ENCODE measurements around the gene HSPB7.
"Not testable (repeated sequence)": the region's sequence is repeated elsewhere in the genome, so short reads cannot be mapped to it uniquely, and the experiment has no call there.

HSPB7 gene

GRCh38 chr1:16048573-16049189 is 30.8 kb upstream of the HSPB7 start:
- peak; percentile 48 to 56 for DNase-seq

GRCh38 chr1:16047791-16048475 is 30.1 kb upstream of the HSPB7 start:
- no peak for DNase-seq

DNA sequence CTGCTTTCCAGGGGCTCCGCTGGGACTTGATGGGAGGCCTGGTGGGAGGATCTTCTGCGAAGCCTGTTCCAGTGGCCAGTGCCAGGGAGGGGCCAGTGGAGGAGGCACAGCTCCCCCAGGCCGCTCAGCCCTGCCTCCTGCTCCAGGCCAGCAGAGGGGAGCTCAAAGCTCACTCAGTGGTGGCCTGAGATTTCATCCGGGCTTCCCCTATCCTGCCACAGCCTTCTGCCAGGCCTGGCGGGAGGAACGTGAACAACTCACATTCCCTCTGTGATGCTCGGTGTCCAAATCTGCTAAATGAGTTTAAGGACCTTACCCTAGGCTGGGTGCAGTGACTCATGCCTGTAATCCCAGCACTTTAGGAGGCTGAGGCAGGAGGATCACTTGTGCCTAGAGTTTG is 29.0 kb upstream of the HSPB7 start:
- DNase-seq: no peak

DNA sequence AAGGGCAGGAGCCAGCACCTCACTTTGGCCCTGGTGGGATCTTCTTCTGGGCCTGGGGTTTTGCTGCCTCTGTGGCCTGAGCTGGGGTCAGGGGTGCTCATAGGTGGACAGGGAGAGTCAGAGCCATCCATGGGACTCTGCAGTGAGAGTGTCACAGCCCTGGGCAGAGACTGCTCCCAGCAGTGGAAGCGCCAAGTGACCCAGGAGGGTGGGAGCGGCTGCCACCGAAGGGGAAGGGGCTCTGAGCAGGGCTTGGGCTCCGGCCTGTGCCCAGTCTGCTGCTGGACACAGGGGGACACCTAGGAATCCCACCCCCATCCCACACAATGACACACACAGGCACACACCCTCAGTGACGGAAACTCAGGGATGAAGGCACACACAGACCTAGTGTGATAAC is 26.1 kb upstream of the HSPB7 start:
- no peak for DNase-seq

GRCh38 chr1:16043521-16043920 is 25.7 kb upstream of the HSPB7 start, which contains the start of gene CLCNKB:
CLCNKB (plus strand) TSS chr1:16043782; CDS start chr1:16044493, 711 bp downstream.
- DNase-seq: no peak

DNA sequence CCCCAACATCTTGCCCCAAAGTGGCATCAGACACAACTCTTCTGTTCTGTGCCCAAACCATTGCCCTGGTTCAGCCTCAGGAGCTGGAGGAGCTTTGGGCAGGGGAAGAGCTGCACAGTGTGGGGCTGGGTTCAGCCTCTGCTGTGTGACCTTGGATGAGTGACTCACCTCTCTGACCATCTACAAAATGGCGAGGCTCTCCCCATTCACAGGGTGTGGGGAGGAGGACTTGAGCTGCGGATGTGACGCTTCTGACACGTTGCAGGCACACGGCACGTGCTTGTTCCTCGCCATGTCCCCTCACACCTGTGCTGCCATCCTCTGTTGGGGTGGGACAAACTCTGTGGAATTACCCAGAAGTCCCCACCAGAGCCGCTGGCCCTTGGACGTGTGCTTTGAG is 24.8 kb upstream of the HSPB7 start:
- DNase-seq: not testable (repeated sequence)

DNA sequence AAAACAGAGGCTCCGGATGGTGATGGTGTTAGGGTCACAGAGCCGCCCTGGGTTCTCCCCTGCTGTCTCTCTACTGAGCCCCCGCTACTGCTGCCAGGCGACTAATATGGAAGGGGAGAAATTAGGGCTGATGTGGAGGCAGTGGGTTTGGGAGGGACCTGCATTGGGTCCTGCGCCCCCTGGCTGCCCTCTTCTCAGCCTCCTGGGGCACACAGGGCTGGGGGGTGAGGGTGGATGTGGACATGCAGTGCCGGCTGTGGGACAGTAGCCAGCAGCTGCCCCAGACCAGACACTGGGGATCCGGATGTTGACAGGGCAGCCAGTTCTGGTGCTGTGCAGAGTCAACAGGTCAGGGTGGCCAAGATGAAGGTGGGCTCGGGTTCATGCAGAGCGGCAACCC is 24.3 kb upstream of the HSPB7 start:
- DNase-seq: no peak

- no peak for DNase-seq
Observed at GRCh38 chr1:16041200-16041599, 23.4 kb upstream of the HSPB7 start.

DNA sequence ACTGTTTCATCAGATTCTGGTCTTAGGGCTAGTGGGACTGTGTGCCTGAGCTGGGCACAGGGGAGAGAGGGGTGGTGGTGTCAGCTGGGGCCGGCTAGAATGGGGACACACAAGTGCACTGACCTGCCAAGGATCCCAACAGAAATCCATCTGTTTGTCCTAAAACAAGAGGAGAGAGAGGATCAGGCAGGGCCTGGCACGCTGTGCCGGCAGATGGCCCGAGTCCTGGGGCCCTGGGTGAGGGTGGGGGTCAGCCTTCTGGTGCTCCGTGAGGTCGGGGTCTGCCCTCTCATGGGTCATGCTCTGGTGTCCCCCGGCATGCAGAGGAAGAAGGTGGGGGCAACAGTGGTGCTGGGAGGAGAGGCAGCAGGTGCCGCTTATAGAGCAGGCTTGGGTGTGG is 22.0 kb upstream of the HSPB7 start:
- not testable (repeated sequence) for DNase-seq

DNA sequence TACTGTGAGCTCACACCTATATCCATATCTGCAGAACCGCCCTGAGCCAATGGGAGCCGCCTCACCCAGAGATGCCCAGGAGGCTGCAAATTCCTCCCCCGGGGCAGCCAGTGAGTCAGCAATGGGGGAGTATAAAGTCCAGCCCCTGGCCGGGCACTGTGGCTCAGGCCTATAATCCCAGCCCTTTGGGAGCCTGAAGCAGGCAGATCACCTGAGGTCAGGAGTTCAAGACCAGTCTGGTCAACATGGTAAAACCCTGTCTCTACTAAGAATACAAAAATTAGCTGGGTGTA is 20.7 kb upstream of the HSPB7 start:
- DNase-seq: no peak

DNA sequence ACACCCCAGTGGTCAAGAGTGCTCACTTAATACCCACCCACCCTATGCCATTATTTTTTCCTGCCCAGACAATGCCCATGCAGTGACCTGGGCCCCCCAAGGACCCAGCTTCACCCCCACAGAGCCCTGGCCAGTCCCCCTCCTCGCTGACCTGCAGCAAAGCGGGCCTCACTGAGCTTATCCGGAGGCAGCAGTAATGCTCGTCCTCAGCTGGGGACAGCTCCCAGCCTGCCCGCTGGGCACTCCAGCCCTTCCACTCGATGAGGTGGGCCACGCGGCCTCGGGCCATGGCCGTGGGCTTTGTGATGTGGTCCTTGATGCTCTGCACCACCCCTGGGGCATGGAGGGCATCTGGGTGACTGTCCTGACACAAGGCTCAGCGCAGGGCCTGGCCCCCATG is 18.6 kb upstream of the HSPB7 start:
- DNase-seq: not testable (repeated sequence)

- DNase-seq: not testable (repeated sequence)
Observed at GRCh38 chr1:16033103-16033632, 15.3 kb upstream of the HSPB7 start.

GRCh38 chr1:16032388-16033102 is 14.7 kb upstream of the HSPB7 start:
- peak; percentile 50 to 61 for DNase-seq

- DNase-seq: no peak
Observed at GRCh38 chr1:16031551-16031950, 13.7 kb upstream of the HSPB7 start.

- no peak for DNase-seq
Observed at GRCh38 chr1:16029288-16029687, 11.4 kb upstream of the HSPB7 start.

- DNase-seq: not testable (repeated sequence)
Observed at GRCh38 chr1:16029003-16029268, 11.1 kb upstream of the HSPB7 start.

DNA sequence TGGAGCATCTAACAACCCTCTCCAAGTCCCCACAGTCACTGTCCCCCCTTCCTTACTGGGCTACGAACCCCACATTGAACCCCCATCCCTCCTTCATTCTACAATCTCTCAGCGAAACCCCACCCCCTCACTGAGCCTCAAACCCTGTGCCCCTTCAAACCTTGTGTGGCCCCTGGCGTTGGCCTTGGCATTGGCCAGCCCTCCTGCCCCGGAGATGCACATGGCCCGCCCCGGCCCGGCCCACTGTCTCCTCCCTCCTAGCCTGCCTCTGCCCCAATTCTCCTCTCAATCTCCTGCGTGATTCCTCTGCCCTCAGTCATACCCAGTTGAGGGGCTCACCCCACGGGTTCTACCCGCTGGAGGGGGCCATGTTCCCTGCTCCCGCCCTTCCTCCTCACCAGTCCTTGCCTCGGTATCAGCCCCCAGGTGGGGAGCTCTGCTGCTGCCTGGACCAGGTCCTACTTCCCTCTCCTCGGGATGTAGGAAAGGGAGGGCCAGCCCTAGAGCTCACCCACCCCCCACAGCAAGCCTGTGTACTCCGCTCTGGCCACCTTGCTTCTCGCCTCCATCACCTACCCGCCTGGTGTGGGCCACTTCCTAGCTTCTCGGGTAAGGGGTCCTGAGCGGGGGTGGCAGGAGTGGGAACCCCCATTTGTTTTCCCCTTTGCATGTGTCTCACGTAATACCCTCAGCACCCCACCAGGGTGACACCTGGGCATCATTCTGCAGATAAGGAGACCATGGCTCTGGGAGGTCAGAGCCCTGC is 10.6 kb upstream of the HSPB7 start:
- no peak for DNase-seq

DNA sequence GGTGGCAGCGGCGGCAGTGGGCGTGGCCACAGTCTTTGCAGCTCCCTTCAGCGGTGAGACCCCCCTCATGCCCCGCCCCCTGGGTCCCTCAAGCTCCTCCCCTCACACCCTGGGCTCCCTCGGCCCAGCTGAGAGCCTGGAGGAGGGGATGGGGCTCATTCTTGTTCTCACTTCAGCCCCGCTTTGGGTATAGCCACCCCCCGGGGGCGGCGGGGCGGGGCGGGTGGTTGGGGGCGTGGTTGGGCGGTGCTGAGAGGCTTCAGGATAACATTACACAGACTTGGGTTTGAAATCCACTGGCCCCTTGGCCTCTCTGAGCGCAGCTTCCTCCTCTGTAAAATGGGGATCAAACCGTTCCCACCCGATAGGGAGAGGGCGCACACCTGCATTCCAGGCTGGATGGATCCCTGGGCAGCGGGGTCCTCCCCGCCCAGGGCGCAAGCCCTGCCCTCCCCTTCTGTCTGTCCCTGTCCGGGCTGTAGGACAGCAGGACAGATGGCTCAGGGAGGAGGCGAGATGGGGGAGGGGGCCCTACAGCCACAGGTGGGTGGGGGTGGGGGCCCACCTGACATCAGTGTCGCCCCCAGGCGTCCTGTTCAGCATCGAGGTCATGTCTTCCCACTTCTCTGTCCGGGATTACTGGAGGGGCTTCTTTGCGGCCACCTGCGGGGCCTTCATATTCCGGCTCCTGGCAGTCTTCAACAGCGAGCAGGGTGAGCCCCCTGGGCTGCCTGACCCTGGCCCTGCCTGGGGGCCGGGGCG is 9.1 kb upstream of the HSPB7 start:
- peak; percentile 21 to 28 for DNase-seq

DNA sequence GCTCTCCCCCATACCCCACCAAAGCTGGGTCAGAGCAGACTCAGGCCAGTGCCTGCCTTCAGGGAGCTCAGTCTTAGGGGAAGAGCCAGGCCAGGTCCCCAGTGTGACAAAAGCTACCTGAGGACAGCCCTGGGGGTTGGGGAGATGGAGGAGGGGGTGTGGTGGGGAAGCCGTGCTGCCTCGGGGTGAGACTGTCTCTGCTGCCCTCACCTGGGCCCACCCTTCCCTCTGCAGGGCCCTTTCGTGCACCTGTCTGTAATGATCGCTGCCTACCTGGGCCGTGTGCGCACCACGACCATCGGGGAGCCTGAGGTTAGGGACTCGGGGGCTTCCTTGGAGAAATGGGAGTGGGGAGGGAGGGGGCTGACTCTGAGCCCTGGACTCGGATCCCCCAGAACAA is 8.5 kb upstream of the HSPB7 start:
- DNase-seq: not testable (repeated sequence)

- no peak for DNase-seq
Observed at GRCh38 chr1:16023050-16023653, 5.3 kb upstream of the HSPB7 start.

DNA sequence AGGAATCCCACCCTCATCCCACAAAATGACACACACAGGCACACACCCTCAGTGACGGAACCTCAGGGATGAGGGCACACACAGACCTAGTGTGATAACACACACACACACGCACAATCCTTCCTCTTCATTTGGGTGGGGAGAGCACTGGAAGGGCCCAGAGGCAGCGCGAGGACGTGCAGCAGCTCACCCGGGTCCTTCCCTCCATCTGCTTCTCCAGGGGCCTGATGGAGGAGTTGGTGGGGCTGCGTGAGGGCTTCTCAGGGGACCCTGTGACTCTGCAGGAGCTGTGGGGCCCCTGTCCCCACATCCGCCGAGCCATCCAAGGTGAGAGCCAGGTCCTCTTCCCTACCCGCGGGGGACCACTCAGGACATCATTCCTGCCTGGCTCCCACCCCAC is 4.5 kb upstream of the HSPB7 start:
- DNase-seq: no peak

GRCh38 chr1:16021681-16022080 is 3.8 kb upstream of the HSPB7 start, which contains the start of gene CLCNKA:
CLCNKA (plus strand) TSS chr1:16022036; CDS start chr1:16022620, 584 bp downstream.
- DNase-seq: no peak
